K562 (cell line): ENCODE data around the gene SAPCD1. TPM values are rescaled to one million over a fixed set of nuclear protein-coding genes. Genes with fewer than 3 reads are reported as not detected.

Experiments
- ATF3 ChIP-seq, 2 experiments: fragments of 450-650 bp in 1 of 2; sonication (generic) in 1 of 2; formaldehyde crosslinking in 1 of 2; IDR thresholded peaks in 1 of 2; conservative IDR thresholded peaks in 1 of 2; 2 replicates each; pipeline versions ENCODE4 v1.6.1 to v1.8.1; 2016 to 2023; ENCODE audit warnings: mild to moderate bottlenecking in 2 of 2, moderate library complexity in 2 of 2, inconsistent platforms in 1 of 2, missing genetic modification reagents in 1 of 2
- BMI1 ChIP-seq: fragments of 150-350 bp; IDR thresholded peaks from 2 replicates; pipeline ENCODE4 v1.6.1; 2014; ENCODE audit warnings: low read length
- BRCA1 ChIP-seq, 2 experiments: fragments of 450-650 bp in 1 of 2; sonication (generic) in 1 of 2; formaldehyde crosslinking in 1 of 2; IDR thresholded peaks; 2 replicates each; pipeline versions ENCODE4 v1.5.0 to v1.6.1; 2017 to 2020; ENCODE audit warnings: mild to moderate bottlenecking in 1 of 2, missing genetic modification reagents in 1 of 2
- CBFA2T2 ChIP-seq: fragments of 450-650 bp; conservative IDR thresholded peaks from 2 replicates; pipeline ENCODE4 v1.6.1; 2017; ENCODE audit warnings: mild to moderate bottlenecking
- CCAR2 ChIP-seq: fragments of 200-400 bp; formaldehyde crosslinking; IDR thresholded peaks from 2 replicates; pipeline ENCODE4 v1.6.1; 2017; ENCODE audit warnings: mild to moderate bottlenecking, low read depth, low read length
- ELF1 ChIP-seq: fragments of 200-800 bp; sonication (Bioruptor generic); IDR thresholded peaks from 2 replicates; pipeline ENCODE4 v1.6.1; 2016; ENCODE audit warnings: missing genetic modification characterization, missing compliant biosample characterization
- ERF ChIP-seq: fragments of 450-650 bp; formaldehyde crosslinking; IDR thresholded peaks from 2 replicates; pipeline ENCODE4 v1.4.0; 2020; ENCODE audit warnings: mild to moderate bottlenecking, mixed read lengths
- HNRNPL ChIP-seq: fragments of 200-400 bp; formaldehyde crosslinking; IDR thresholded peaks from 2 replicates; pipeline ENCODE4 v1.6.1; 2017; ENCODE audit warnings: low read depth, mild to moderate bottlenecking, low read length
- LARP7 ChIP-seq: fragments of 450-650 bp; IDR thresholded peaks from 2 replicates; pipeline ENCODE4 v1.6.1; 2016
- MYC ChIP-seq, 2 experiments: fragments of 250-450 bp in 1 of 2; sonication (Bioruptor Pico) in 1 of 2; IDR thresholded peaks; 2 replicates each; pipeline versions ENCODE4 v1.5.1 to v1.6.1; 2012 to 2021; ENCODE audit warnings: low read depth in 2 of 2, borderline replicate concordance in 1 of 2, improper control_type of control experiment in 1 of 2, low read length in 1 of 2, mild to moderate bottlenecking in 1 of 2, moderate library complexity in 1 of 2
- RREB1 ChIP-seq: fragments of 250-450 bp; sonication (Bioruptor Pico); IDR thresholded peaks from 2 replicates; pipeline ENCODE4 v1.4.0; 2020
- TCF15 ChIP-seq: fragments of 250-450 bp; sonication (Bioruptor Pico); IDR thresholded peaks from 2 replicates; pipeline ENCODE4 v1.8.0; 2022; ENCODE audit warnings: moderate library complexity, mild to moderate bottlenecking, inconsistent platforms
- ZNF609 ChIP-seq: sonication (generic); formaldehyde crosslinking; IDR thresholded peaks from 2 replicates; pipeline ENCODE4 v1.8.1; 2023; ENCODE audit warnings: missing genetic modification reagents, mild to moderate bottlenecking, borderline replicate concordance
- polyA plus RNA-seq, 8 experiments: library from polyadenylated mRNA; depleted of rRNA in 4 of 8; stranded (reverse) in 5 of 8; unstranded in 3 of 8; fragments of >200 nt; fragmentation: Nextera tagmentation in 2 of 8; fragmentation: Illumina TruSeq in 1 of 8; extraction: Ambion mirVana in 2 of 8; extraction: Trizol in 1 of 8; gene quantifications; 2 replicates each; pipeline versions ENCODE4 v1.2.1 to v1.2.3, GENCODE V29; 2011 to 2014; ENCODE audit warnings: inconsistent platforms in 1 of 8, missing spikeins in 1 of 8
- total RNA-seq, 7 experiments: library from RNA; depleted of rRNA in 6 of 7; stranded (reverse); fragments of >200 nt in 6 of 7; fragmentation: Illumina TruSeq in 2 of 7; extraction: Trizol in 2 of 7; gene quantifications; 2 replicates each; pipeline versions ENCODE4 v1.2.1 to v1.2.3, GENCODE V29; 2011 to 2021; ENCODE audit warnings: low replicate concordance in 1 of 7

Gene SAPCD1
- total and polyA plus RNA-seq, 9 of the 15 experiments (the other 6 are each of a cell fraction or from before 2014, with no cell fraction given): 2.6 to 30.2 (median 7.4) TPM

- no peak for TF ChIP-seq ATF3 (IDR thresholded peaks at IDR 0.05)
- peak; percentile 69; the same call in 1 of the 2 replicates for TF ChIP-seq ATF3 (CRISPR knock-in tag; conservative IDR thresholded peaks at IDR 0.05)
- TF ChIP-seq TCF15 (CRISPR knock-in tag): 0 out of 2 replicates have a peak, but pooled peaks have one; percentile 13
- TF ChIP-seq BMI1: no peak
- 0 out of 2 replicates have a peak, but pooled peaks have one; percentile 8 for TF ChIP-seq ERF (CRISPR knock-in tag)
- 0 out of 2 replicates have a peak, but pooled peaks have one; percentile 75 for TF ChIP-seq ZNF609 (CRISPR knock-in tag)
- TF ChIP-seq RREB1 (CRISPR knock-in tag): peak; percentile 63; the same call in 1 of the 2 replicates
- no peak for TF ChIP-seq HNRNPL
- peak; percentile 84; the same call in 1 of the 2 replicates for TF ChIP-seq LARP7
- TF ChIP-seq CCAR2: 0 out of 2 replicates have a peak, but pooled peaks have one; percentile 78
- TF ChIP-seq BRCA1 (IDR thresholded peaks at IDR 0.05): no peak
- peak; percentile 63; the same call in 1 of the 2 replicates for TF ChIP-seq BRCA1 (CRISPR knock-in tag; IDR thresholded peaks at IDR 0.05)
- TF ChIP-seq ELF1: no peak
- no peak for TF ChIP-seq CBFA2T2
- peak; percentile 65 for TF ChIP-seq MYC (IDR thresholded peaks at IDR 0.05; ENCODE audit: low read depth, low read length)
- TF ChIP-seq MYC (CRISPR knock-in tag; IDR thresholded peaks at IDR 0.05; ENCODE audit: borderline replicate concordance, low read depth): no peak; the same call in 1 of the 2 replicates
Measured at GRCh38 chr6:31769684-31770371, 7.4 kb downstream of the SAPCD1 start (continued).
